Measurements from ENCODE around the gene FBXL17.

FBXL17 gene

DNA sequence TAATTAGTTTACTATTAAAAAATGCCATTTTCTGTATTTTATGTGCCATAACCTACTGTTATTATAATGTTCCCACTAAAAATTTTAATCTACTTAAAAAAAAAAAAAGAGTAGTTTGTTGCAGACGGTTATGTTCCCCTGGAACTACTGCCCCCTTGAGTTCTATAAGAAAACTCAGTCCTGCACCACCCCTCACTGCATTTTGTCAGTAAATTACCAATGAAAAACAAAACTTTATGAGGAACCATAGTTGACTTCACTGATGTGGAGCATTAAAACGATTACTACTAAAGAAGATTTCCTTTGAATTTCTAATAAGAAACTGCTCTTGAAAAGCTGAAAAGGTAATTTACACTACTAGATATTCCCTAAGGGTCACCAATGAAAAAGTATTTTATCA is 288.7 kb downstream of the FBXL17 start:
- DNase-seq (ENCODE audit: low read depth in 2 of 2) = no peak

DNA sequence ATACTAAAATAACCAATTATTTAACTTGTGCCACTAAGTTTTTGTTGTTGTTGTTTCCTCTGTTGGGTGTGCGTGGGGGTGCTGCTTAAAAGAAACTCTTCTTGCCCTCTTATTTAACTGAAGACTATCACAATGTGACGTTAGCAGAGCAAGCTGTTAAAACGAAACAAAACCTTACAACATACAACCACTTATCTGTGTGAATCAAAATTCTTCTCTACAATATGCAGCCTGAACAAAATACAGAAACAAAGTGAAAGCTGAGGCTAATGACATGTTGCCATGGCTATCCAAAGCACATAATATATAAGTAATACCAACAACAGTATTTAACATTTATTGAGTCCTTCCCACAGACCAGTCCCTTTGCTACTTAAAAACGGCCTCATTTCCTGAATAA is 291.0 kb downstream of the FBXL17 start:
- DNase-seq (ENCODE audit: low read depth in 2 of 2) = no peak

DNA sequence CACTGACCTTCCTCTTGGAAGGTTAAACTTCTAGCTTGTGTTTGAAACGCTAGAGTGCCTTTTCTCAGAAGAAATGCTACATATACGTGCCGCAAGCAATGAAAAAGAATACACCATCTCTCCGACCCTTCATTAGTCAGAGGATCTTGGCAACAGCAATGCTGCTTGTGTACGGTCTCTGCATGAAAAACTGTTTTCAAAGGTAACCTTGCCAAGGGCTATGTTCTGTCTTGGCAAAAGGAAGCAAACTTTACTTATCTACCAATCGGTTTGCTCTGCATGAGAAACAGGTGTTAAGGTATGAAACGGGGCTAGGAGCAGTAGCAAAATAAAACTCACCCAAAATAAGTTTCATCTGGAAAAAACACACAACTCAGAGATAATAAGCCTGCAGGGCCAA is 297.8 kb downstream of the FBXL17 start:
- DNase-seq (ENCODE audit: low read depth in 2 of 2) = no peak

DNA sequence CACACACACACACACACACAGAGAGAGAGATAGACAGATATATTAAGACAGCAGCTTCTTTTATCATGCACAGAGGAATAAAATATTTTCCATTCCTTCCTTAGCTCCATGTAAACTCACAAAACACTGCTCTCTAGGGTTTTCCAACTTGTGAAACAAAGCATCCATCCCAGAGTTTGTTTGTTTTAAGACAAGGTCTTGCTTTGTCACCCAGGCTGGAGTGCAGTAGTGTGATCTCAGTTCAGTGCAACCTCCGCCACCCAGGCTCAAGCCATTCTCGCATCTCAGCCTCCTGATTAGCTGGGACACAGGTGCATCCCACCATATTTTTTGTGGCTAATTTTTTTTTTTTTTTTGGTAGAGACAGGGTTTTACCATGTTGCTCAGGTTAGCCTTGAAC is 298.7 kb downstream of the FBXL17 start:
- DNase-seq (ENCODE audit: low read depth in 2 of 2) = no peak

DNA sequence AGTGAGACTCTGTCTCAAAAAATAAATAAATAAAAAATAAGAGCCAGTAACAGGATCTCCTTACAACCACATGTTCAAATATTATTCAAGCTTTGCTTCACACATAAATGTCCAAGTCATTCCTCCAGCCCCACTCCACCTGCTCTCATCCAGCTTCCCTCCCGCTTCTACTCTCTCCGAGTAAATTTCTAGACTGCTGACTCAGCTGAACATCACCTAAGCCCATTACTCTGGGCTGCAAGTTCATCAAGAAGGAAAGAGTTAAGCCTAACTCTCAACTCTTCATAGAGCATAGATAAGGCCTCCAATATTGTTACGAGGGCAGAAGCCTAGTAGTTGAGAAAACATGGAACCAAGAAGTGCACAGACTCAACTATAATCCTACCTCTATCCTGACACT is 300.2 kb downstream of the FBXL17 start:
- no peak for DNase-seq (ENCODE audit: low read depth in 2 of 2)

DNA sequence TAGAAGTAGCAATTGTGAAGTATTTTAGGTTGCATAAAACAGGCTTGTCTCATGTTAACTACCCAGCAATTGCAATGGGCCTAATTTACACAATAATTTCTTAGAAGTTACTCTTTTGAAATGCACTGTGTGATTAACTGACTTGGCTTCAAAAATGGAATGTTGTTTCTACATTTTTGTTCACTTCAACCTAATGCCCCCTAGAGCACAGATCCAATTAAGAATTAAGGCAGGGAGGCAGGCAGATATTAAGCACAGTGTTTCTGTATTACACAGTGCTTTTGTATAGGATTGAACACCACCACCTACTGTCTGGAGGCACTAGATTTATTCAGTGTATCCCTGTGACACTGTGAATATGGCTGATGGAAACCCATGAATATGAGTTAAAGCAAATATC is 302.1 kb downstream of the FBXL17 start:
- no peak for DNase-seq (ENCODE audit: low read depth in 2 of 2)

DNA sequence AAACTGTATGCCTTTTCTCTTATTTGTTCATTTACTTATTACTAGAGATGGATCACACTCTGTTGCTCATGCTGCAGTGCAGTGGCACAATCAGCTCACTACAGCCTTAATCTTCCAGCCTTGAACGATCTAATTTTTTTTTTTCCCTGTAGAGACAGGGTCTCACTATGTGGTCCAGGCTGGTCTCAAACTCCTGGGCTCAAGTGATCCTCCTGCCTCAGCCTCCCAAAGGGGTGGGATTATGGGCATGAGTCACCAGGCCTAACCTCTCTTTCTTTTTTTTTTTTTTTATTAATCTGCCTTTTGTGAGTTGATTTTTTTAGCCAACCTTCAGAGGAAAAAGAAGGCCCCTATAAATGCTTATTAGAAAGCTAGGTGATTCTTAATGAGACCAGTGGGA is 303.0 kb downstream of the FBXL17 start:
- no peak for DNase-seq (ENCODE audit: low read depth in 2 of 2)

DNA sequence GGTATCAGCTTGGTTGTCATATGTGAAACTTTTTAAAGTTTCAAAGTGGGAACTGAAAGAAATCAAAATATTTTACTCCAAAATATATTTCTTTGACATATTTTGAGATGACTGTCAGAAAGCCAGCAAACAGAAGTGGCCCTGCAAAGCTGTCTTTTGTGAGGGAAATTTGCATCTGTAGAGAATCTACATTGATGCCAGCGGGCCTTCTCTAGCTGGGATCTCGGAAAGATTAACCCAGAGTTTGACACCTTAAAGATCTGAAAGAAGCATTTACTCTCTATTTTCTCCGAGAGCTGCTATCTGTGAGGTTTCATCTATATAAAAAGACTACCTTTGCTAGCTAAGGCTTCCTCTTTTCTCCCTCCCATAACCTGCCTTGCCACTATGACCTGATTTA is 303.6 kb downstream of the FBXL17 start:
- no peak for DNase-seq (ENCODE audit: low read depth in 2 of 2)

DNA sequence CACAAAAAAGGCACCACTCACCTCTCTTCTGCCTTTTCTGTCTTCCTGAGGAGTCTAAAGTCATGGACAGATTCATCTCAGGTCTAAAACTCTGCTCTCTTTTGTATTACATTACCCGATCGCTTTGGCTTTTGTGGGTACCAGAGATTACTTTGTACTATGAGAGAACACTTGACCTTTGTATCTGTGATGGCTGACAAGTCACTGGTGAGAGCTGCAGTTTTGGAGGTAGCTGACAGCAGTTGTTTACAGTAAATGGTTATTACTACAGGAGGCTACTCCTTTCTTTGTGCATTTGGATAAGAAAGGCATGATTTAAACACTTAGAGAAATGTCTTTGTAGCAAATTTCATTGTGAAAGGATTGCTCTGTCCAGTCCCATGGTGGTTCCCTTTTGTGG is 307.3 kb downstream of the FBXL17 start:
- DNase-seq (ENCODE audit: low read depth in 2 of 2) = no peak

DNA sequence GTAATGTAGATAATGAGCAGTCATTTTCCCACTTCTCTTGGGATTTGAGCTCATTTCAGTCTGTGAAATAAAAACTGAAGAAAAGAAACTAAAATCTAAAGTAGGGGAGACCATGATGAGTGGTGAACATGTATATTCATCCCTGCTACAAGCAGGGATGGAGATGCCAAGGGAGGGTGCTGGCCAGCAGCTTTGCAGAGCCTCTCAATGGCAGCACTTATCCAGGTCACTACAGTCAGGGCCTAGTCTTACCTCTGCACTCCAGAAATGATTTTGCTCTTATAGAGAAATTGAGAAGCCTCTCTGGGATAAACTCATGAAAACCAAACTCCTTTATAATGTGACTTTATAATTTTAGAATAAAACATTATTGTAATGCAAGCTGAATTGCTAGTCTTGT is 317.6 kb downstream of the FBXL17 start:
- no peak for DNase-seq (ENCODE audit: low read depth in 2 of 2)

DNA sequence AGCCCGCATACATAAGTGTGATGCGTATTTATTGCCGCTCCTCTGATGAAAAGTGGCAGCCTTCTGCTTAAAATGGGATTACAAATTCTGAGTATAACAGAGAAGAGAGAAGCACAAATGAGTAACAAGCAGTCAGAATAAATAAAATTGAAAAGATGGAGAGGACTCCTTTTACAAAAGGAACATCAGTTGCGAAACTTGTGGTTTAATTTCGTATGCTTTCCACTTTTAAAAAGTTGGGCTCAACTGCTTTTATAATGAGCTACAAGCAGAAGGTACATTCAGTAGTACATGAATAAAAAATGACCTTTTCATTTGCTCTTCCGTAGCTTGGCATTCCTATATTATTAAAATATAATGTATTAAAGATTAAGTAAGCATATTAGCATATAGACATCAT is 320.0 kb downstream of the FBXL17 start:
- DNase-seq (ENCODE audit: low read depth in 2 of 2) = no peak

DNA sequence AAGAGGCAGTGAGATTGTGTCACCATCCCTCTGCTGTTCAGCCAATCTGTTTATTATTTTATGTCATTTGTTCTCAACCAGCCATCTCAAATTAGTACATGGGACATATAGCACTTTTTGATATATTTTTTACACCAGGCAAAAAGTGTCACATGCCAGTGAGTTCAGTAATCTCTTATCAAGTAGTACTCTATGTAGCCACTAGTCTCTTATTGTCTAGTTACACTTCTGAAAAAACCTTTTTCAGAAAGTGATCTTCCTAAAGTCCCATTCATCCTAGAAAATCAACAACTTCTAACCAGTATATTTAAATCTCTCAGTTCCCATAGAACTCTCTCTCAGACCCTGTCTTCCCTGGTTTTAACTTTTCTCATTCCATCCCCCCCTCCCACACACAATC is 321.6 kb downstream of the FBXL17 start:
- no peak for DNase-seq (ENCODE audit: low read depth in 2 of 2)

DNA sequence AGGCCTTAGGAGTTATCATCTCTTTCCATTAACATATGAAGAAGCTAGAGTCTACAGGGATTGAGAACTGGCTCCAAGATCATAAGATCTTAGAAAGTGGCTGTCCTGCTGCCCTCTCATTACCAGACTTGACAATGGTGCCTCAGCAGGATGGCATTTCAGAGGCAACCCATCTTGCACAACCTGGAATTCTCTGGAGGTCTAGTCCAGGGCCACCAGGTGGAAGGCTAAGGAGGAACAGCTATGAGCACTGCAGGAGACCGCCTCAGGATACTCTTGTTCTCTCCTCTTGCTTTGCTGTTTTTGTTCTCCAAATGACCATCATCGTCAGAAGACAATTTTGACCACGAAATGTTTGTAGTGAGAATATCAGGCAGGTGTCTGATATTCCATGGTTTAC is 322.6 kb downstream of the FBXL17 start:
- no peak for DNase-seq (ENCODE audit: low read depth in 2 of 2)

DNA sequence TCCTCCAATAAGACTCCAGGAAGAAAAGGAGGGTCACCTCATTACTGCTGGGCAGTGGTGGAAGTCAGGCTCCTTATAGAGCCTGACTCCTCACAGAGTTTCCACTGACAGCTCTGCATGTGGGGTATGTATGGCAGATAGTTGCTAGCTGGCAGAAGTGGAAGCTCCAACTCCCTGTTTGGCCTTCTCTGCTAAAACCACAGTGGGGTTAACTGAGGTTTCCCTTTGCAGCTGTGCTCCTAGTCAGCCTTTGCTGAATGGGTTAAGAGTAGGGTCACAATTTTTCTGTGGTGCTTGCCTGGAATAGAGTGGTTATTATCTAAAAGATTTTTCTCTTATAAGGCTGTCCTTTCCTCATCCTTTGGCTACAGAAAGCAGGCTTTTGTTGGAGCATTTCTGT is 327.5 kb downstream of the FBXL17 start:
- DNase-seq (ENCODE audit: low read depth in 2 of 2) = no peak

DNA sequence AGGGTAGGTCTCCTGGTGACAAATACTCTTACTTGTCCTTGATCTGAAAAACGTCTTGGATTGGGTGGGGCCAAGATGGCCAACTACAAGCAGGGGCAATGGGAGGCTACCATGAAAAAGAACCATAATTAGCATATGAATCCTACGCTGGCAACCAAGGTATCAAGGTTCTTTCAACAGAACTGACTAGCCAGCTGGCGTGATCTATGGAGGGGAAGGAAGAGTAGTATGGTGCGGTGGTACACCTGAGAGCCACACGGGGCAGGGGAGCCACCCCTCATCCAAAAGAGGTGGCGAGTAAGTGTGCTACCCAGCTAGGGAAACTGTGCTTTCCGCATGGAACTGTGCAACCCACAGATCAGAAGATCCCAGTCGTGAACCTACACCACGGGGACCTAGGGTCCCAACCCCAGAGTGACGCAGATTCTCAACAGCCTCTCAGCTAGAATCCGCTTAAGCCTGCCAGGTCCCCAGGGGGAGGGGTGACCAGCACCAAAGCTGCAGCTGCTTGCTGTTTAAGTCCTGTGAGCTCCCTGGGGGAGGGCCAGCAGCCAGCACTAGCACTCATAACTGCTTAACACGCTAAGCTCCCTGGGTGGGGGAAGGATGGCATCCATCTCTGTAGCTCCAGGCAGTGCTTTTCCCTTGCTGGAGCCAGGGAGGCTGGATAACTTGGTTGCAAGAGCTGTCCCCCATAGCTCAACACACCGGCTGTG is 334.8 kb downstream of the FBXL17 start:
- DNase-seq (ENCODE audit: low read depth in 2 of 2) = no peak

DNA sequence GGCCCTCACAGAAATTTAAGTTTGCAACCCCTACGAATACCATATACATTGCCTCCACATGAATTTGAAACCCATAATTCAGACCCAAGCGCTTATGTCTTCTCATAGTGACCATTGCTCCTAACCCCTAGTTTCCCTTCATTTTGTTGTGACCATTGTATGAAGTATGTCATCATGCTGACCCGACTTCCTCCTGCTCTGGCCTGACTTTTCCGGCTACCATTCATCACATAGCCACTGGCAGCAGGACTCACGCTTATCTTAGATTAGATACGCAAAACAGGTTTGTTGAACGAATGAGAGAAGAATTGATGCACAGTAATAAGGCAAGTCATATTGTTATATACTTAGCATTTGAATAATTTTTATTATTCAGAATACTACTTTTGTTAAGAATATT is 345.4 kb downstream of the FBXL17 start:
- no peak for DNase-seq (ENCODE audit: low read depth in 2 of 2)

DNA sequence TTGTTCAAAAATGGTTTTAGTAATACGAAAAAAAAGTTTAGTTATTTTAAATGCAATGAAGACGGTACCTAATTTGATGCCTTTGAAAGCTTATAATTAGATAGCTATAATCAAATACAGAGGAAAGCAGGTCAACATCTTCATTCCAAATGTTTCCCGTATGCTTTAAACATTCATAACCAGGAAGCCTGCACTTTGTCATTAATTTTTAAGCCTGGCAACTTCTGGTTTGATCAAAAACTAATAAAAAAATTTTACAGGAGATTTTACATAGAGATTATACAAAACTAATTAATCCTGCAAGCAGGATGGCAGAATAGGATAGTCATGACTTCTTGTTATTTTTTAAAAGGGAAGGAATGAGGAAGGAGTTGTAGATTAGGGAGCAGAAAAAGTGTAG is 353.0 kb downstream of the FBXL17 start:
- no peak for DNase-seq (ENCODE audit: low read depth in 2 of 2)

DNA sequence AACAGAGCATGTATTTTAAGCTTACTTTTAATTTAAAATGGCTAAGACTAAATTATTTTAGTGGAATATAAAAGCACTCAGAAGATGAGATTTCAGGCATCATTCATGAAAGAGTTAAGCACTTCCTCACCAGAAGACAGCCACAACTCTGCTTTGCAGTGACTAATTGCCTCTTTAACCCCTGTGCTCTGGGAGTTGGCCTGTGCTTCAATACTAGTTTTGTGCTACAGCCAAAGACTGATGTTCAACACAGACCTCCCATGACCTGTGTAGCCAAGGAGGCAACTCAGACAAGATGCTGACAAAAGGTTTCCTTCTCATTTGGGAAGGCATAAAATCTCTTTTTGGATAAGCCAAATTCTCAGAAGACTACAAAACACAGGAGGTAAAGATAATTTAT is 353.5 kb downstream of the FBXL17 start:
- no peak for DNase-seq (ENCODE audit: low read depth in 2 of 2)

DNA sequence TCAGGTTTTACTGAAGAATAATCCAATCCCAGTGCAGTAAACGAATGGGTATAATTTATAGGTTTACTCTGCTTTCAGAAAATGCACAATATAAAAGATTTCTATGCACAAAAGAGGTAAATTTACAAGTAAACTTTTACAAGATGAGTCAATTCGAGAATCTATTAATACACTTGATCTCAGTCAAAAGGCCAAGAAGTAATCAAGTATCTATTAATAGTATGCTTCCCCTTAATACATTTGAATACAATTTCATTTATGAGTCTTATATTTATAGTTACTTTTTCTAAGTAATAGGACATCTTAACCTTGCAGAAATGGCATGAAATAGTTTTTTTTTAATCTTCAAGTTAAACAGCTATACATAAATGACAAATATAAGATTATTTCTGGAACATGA is 355.9 kb downstream of the FBXL17 start:
- no peak for DNase-seq (ENCODE audit: low read depth in 2 of 2)

DNA sequence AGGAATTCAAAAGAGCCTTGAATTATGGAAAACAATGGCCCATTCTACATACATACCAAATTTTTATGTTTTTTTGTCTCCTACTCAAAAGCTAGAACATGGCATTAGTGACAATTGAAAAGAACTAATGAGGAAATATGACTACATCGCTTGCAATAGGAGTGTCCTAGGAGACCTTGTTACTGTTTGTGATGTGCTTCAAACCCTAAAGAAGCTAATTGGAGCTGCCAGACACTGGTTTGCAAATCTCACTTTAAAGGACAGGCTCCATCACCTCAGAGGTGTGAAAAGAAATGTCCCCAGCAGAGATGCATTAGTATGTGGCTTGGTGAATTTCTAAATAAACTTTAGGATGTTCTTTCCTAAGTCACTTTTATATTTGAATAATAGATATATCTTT is 356.9 kb downstream of the FBXL17 start:
- DNase-seq (ENCODE audit: low read depth in 2 of 2) = no peak

DNA sequence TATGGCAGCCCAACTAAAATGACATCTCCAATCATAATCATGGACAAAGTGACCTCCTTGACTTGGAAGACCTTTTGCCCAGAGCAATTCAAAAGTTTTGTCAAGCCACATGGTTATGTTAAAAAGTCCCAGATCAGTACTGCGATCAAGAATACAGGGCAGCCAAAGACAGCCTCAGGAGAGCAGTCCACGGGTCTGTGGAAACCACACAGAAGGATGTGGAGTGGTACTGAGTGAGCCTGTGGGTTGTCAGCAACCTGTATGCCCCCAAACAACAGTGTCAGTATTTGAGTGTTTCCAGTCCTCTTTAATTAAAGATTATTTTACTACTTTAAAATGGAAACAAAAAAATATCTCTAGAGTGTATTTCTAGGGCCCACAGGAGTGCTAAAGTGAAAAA is 365.8 kb downstream of the FBXL17 start:
- DNase-seq (ENCODE audit: low read depth in 2 of 2) = no peak

DNA sequence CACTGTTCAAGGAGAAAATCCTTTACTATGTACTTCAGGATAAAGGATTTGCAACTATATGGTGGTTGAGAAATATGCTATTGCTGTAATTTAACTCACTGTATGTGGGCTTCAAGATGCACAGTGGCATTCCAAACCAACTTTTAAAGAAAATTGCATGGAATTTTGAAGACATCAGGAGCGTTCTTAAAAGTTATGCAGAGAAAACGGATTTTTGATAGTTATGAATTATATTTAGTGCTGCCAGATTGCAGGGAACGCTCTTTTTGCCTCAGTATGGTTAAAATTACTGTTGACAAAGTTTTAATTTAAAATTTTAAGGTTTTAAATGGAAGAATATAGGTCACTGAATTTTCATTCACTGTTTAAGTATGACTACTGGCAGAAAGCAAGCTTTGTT is 375.1 kb downstream of the FBXL17 start:
- no peak for DNase-seq (ENCODE audit: low read depth in 2 of 2)

DNA sequence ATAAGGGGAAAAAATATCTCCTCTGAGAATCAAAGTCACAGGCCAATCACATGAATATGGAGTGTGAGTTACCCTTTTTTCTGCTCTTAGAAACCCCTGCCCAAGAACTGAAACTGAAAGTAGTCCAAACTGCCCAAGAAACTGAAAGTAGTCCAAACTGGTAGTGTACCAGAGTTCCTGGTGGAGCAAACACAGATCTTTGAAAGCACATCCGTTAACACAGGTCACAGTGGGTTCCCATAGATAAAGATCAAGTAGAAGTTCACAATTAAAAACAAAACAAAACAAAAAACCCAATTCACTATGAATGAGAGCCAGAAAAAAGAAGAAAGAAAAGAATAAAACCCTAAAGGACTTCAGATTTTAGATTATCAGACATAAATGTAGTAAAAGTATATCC is 378.7 kb downstream of the FBXL17 start:
- no peak for DNase-seq (ENCODE audit: low read depth in 2 of 2)

DNA sequence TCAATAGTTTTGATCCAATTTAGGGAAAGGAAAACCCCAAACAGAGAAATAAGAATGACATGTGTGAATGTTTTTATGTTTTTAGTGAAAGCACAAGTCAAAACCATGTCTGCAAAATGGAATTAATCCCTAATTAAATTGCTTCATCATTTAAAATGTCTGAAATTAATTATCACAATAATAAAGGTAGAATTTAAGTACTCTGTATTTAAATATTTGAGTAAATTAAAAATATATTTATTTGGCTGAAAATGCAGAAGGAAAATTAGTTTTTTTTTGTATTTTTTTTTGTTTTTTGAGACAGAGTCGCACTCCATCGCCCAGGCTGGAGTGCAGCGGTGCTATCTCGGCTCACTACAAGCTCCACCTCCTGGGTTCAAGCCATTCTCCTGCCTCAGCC is 380.7 kb downstream of the FBXL17 start:
- DNase-seq (ENCODE audit: low read depth in 2 of 2) = no peak

All from stimulated activated CD4-positive, alpha-beta T cell treated with anti-CD3 and anti-CD28 coated beads, Interleukin-4, amount 100 ng/mL, for 48 hours (primary cell).